ENCODE measurements around the gene JAM3.

DNA sequence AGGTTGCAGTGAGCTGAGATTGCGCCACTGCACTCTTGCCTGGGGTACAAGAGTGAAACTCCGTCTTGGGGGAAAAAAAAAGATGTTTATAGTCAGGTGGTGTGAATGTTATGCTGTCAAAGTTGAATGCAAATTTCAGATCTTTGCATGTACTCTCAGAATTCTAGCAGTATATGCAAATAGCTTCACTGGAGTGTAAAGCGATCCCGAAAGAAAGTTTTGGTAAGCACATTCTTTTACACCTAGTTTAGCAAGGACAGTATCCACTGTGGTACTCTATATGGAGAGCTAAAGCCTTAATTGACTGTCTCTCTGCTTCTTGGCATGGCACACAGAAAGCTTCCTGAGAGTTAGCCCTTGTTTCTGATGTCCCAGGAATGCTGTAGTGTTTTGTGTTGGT is 4.0 kb downstream of the JAM3 start:
- TF ChIP-seq, protein P1, sequence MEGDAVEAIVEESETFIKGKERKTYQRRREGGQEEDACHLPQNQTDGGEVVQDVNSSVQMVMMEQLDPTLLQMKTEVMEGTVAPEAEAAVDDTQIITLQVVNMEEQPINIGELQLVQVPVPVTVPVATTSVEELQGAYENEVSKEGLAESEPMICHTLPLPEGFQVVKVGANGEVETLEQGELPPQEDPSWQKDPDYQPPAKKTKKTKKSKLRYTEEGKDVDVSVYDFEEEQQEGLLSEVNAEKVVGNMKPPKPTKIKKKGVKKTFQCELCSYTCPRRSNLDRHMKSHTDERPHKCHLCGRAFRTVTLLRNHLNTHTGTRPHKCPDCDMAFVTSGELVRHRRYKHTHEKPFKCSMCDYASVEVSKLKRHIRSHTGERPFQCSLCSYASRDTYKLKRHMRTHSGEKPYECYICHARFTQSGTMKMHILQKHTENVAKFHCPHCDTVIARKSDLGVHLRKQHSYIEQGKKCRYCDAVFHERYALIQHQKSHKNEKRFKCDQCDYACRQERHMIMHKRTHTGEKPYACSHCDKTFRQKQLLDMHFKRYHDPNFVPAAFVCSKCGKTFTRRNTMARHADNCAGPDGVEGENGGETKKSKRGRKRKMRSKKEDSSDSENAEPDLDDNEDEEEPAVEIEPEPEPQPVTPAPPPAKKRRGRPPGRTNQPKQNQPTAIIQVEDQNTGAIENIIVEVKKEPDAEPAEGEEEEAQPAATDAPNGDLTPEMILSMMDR (IDR thresholded peaks at IDR 0.05): no peak
- no peak for TF ChIP-seq POLR2AphosphoS5 (IDR thresholded peaks at IDR 0.05)

Data from suprapubic skin (tissue), 3 donors.